ENCODE data around the gene NBDY. TPM values are rescaled to one million over a fixed set of nuclear protein-coding genes. Genes with fewer than 3 reads are reported as not detected.

Gene NBDY
- total RNA-seq, 1 donor, result 11.9 TPM

GRCh38 chrX:56795309-56795868 is 66.3 kb downstream of the NBDY start:
- TF ChIP-seq, protein P1, sequence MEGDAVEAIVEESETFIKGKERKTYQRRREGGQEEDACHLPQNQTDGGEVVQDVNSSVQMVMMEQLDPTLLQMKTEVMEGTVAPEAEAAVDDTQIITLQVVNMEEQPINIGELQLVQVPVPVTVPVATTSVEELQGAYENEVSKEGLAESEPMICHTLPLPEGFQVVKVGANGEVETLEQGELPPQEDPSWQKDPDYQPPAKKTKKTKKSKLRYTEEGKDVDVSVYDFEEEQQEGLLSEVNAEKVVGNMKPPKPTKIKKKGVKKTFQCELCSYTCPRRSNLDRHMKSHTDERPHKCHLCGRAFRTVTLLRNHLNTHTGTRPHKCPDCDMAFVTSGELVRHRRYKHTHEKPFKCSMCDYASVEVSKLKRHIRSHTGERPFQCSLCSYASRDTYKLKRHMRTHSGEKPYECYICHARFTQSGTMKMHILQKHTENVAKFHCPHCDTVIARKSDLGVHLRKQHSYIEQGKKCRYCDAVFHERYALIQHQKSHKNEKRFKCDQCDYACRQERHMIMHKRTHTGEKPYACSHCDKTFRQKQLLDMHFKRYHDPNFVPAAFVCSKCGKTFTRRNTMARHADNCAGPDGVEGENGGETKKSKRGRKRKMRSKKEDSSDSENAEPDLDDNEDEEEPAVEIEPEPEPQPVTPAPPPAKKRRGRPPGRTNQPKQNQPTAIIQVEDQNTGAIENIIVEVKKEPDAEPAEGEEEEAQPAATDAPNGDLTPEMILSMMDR (IDR thresholded peaks at IDR 0.05; ENCODE audit: insufficient read depth, low read length), result no peak
- DNase-seq (ENCODE audit: low read depth), result no peak
- no peak overlapping the region for H3K4me3 ChIP-seq (ENCODE audit: low read depth, low read length)

DNA sequence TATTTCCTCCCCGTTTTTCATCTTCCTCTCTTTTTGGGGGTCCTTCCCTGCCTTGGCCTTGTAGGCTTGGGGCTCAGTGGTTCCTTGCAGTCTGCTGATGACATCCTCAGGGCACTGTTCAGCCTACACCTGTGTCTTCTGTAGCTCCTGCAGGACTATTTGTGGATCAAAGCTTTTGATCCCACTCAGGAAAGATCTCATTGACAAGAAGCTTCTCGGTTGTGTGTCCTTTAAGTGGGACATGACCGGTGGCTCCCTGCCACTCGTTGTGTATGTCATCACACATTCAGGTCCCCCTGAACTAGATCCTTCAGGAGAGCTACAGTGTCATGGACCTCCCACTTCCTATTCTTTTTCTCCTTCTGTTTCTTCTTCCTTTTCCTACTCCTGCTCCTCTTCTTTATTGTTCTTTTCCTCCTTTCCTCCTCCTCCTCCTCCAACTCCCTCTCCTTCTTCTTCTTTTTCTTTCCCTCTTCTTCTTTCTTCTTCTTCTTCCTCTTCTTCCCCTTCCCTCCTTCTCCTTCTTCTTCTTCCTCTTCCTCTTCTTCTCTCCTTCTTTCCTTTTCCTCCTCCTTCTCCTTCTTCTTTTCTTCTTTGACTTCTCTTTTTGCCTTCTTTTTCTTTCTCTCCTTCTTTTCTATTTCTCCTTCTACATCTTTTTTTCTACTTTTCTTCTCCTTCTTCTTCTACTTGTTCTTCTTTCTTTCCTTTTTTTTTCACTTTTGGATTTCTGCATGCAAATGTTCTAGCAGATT is 67.8 kb downstream of the NBDY start:
- TF ChIP-seq, protein P1 (IDR thresholded peaks at IDR 0.05; ENCODE audit: insufficient read depth, low read length), result no peak
- no peak overlapping the region for H3K4me3 ChIP-seq (ENCODE audit: low read depth, low read length)
- no peak for DNase-seq (ENCODE audit: low read depth)

DNA sequence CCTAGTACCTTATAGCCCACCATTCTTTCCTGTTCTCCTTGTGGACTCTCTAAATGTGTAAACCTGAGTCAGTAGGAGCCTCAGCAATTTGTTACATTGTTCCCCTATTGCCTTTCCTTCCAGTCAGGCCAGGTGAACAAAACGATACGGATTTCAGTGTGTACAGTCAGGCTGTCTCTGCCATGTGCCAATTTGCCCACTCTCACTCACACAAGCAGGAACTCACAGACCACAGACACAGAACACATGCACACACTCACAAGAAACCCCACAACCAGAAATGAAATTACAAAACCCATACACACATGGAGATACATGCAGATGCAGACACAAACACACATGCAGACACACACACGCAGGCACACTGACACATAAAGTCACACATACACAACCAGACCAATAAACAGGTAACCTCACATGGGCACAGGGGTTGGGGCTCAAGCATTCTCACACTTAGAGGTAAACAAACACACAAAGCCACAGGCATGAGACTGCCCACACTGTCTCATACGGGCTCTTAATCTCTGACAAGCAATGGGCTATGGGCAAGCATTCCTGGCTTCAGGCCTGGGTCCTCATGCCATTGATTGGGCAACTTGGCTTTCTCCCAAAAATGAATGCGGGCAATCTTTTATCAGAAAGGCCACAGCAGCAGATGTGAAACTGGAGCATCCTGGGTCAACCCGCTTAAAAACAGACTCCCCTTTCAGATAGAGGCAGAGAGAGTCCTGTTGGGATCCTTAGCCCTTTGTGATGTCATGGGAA is 68.7 kb downstream of the NBDY start:
- peak; percentile 52 for DNase-seq (ENCODE audit: low read depth)

GRCh38 chrX:56798339-56798711 is 69.3 kb downstream of the NBDY start:
- TF ChIP-seq, protein P1 (IDR thresholded peaks at IDR 0.05; ENCODE audit: insufficient read depth, low read length), result no peak
- H3K4me3 ChIP-seq (ENCODE audit: low read depth, low read length), result no peak overlapping the region

More for the DNA sequence above, 68.7 kb downstream of the NBDY start:
- H3K4me3 ChIP-seq (ENCODE audit: low read depth, low read length), result no peak overlapping the region
- TF ChIP-seq, protein P1 (IDR thresholded peaks at IDR 0.05; ENCODE audit: insufficient read depth, low read length), result no peak

DNA sequence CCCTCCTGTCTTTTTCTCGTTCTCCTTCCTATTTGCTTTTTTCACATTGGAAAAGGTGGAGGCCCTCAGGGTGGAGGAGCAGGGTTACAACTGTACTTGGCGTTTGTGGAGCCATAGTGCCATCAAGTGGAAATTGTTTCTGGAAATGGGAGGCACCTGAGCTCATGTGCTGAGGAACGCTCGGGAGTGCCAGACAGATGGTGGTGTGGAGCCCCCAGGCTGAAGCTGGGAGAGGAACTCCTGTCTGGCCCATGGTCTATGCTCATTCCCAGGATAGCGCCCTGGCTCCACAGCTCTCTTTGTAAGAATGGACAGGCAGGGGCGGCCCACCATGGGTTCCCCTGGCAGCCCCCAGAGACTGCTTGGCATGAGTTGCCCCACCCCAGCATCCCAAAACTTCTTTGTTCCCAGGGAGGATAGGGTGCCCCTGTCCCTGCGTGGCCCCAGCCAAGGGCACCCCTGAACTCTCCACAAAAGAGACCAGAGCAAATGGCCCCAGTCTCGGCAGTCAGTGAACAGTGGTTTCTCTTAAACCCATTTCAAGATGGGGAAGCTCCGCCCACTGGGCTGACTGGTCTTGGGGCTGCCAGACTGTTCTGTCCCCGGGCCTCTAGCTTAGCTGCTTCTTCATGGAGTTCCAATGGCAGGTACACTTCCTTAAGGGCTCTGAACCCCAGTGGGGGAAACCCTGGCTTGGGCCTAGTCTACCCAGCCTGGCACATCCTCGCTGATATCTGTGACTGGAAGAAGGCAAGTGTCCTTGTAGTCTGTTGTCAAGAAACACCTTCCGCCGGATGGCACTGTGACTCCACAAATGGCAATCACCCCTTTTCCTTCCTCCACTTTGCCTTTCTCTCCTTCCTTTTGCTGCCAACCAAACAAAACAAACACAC is 70.1 kb downstream of the NBDY start:
- TF ChIP-seq, protein P1 (IDR thresholded peaks at IDR 0.05; ENCODE audit: insufficient read depth, low read length), result peak; percentile 19
- no peak overlapping the region for H3K4me3 ChIP-seq (ENCODE audit: low read depth, low read length)
- peak; percentile 70 for DNase-seq (ENCODE audit: low read depth)

More at GRCh38 chrX:56798339-56798711, 69.3 kb downstream of the NBDY start:
- no peak for DNase-seq (ENCODE audit: low read depth)

- no peak overlapping the region for H3K4me3 ChIP-seq (ENCODE audit: low read depth, low read length)
- no peak for DNase-seq (ENCODE audit: low read depth)
- TF ChIP-seq, protein P1 (IDR thresholded peaks at IDR 0.05; ENCODE audit: insufficient read depth, low read length), result no peak
These were observed 71.3 kb downstream of the NBDY start for GRCh38 chrX:56800307-56800706.

Data from fibroblast of the aortic adventitia (primary cell).